ENCODE measurements around the gene ARSG. TPM values are rescaled to one million over a fixed set of nuclear protein-coding genes. Genes with fewer than 3 reads are reported as not detected.
"Not testable (repeated sequence)": the region's sequence is repeated elsewhere in the genome, so short reads cannot be mapped to it uniquely, and the experiment has no call there.

The ARSG gene
- total RNA-seq, 4 donors from 2014 or later: 9.1 to 28.3 (median 18.1) TPM

DNA sequence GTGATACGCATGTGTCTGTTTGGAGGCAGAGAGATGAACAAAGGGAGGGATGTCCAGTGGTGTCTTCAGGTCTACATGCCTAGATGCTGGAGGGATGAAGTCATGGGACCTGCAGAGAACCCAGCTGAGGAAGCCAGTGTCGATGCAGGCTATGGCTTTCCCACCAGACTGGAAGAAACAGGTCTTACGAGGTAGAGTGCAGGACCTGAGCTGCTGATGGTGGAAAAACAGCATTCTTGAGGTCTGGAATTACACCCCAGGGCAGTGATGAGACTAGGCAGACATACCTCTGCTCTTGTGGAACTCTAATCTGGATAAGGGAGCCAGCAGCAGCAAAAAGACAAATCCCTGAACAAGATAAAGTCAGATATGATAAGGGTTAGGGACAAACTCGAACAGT lies 37.4 kb downstream of the ARSG start:
- no peak overlapping the region for H3K4me3 ChIP-seq (replicated peaks in 1 of 3)
- no peaks in the 10 kb centered on the region for H3K27me3 ChIP-seq
- TF ChIP-seq CTCF (IDR thresholded peaks at IDR 0.05): no peak
- no peak for TF ChIP-seq POLR2A (IDR thresholded peaks at IDR 0.05)
- 55 to 70% methylated on average over 4 of the region's 4 CpGs for WGBS, 2 donors
- no peaks in the 10 kb centered on the region for H3K4me1 ChIP-seq
- intact Hi-C loops (cut with DNase I): no loop called here
- H3K36me3 ChIP-seq: no peaks in the 10 kb centered on the region
- H3K27ac ChIP-seq: no peak overlapping the region
- DNase-seq: no peak
- H3K9me3 ChIP-seq: no peaks in the 10 kb centered on the region

DNA sequence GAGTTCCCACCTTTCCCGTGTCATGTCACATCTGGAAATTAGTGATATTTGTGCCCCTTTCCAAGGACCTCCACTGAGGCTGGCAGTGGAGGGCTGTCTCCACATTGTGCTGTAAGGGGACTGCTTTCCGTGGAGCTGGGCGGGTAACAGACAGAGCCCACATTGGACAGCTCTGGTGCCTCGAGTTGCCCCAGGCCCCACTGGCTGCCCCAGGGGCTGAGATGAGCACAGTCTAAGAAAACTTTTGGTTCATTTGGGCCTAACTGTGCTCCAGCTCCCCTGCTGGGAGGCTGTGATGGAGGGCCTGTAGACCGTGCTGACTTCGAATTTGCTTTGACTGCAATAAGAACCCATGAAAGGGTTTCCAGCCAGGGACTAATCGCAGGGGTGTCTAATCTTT lies 38.0 kb downstream of the ARSG start:
- no peaks in the 10 kb centered on the region for H3K27me3 ChIP-seq
- H3K4me3 ChIP-seq (replicated peaks in 1 of 3): no peak overlapping the region
- H3K36me3 ChIP-seq: no peaks in the 10 kb centered on the region
- TF ChIP-seq POLR2A (IDR thresholded peaks at IDR 0.05) (no peak), CTCF (IDR thresholded peaks at IDR 0.05) (no peak)
- WGBS, 2 donors: 92 to 93% methylated on average over 4 to 6 of the region's 7 CpGs
- H3K9me3 ChIP-seq: no peaks in the 10 kb centered on the region
- intact Hi-C loops (cut with DNase I): no loop called here
- H3K4me1 ChIP-seq: no peaks in the 10 kb centered on the region
- no peak overlapping the region for H3K27ac ChIP-seq
- no peak for DNase-seq

DNA sequence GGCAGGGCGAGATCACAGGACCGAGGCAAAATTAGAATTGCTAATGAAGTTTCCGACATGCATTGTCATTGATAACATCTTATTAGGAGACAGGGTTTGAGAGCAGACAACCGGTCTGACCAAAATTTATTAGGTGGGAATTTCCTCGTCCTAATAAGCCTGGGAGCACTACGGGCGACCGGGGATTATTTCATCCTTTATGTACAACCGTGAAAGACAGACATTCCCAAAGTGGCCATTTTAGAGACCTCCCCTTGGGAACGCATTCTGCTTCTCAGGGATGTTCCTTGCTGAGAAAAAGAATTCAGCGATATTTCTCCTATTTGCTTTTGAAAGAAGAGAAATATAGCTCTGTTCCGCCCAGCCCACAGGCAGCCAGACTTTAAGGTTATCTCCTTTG lies 40.6 kb downstream of the ARSG start:
- H3K27me3 ChIP-seq; H3K4me3 ChIP-seq (replicated peaks in 1 of 3); H3K4me1 ChIP-seq; H3K36me3 ChIP-seq; intact Hi-C loops (cut with DNase I); H3K9me3 ChIP-seq; DNase-seq; H3K27ac ChIP-seq: not testable (repeated sequence)
- WGBS, 2 donors: 96% methylated on average over 12 of the region's 12 CpGs

GRCh38 chr17:68334393-68334792 lies 43.1 kb downstream of the ARSG start:
- H3K4me3 ChIP-seq (replicated peaks in 1 of 3): no peak overlapping the region
- TF ChIP-seq CTCF (IDR thresholded peaks at IDR 0.05): no peak
- no peak for TF ChIP-seq POLR2A (IDR thresholded peaks at IDR 0.05)
- no peak for DNase-seq
- no peaks in the 10 kb centered on the region for H3K36me3 ChIP-seq
- no peaks in the 10 kb centered on the region for H3K9me3 ChIP-seq
- intact Hi-C loops (cut with DNase I): no loop called here
- WGBS, 2 donors: 94 to 98% methylated on average over 9 of the region's 9 CpGs
- H3K27ac ChIP-seq: no peak overlapping the region
- H3K4me1 ChIP-seq: no peaks in the 10 kb centered on the region
- H3K27me3 ChIP-seq: no peaks in the 10 kb centered on the region

- intact Hi-C loops (cut with DNase I): no loop called here
- no peak for DNase-seq
- no peaks in the 10 kb centered on the region for H3K36me3 ChIP-seq
- no peaks in the 10 kb centered on the region for H3K4me1 ChIP-seq
- no peak overlapping the region for H3K4me3 ChIP-seq (replicated peaks in 1 of 3)
- H3K27ac ChIP-seq: no peak overlapping the region
- no peaks in the 10 kb centered on the region for H3K27me3 ChIP-seq
- no peaks in the 10 kb centered on the region for H3K9me3 ChIP-seq
- 92 to 94% methylated on average over 5 of the region's 5 CpGs for WGBS, 2 donors
- TF ChIP-seq POLR2A (IDR thresholded peaks at IDR 0.05) (no peak), CTCF (IDR thresholded peaks at IDR 0.05) (no peak)
These were observed 50.2 kb downstream of the ARSG start for GRCh38 chr17:68341482-68341881.

- DNase-seq: no peak
- no peak overlapping the region for H3K27ac ChIP-seq
- no peak overlapping the region for H3K4me3 ChIP-seq (replicated peaks in 1 of 3)
- no peaks in the 10 kb centered on the region for H3K36me3 ChIP-seq
- 88% methylated on average over 5 of the region's 5 CpGs for WGBS, 2 donors
- no peaks in the 10 kb centered on the region for H3K27me3 ChIP-seq
- no peak for TF ChIP-seq CTCF (IDR thresholded peaks at IDR 0.05)
- TF ChIP-seq POLR2A (IDR thresholded peaks at IDR 0.05): no peak
- H3K4me1 ChIP-seq: no peaks in the 10 kb centered on the region
- intact Hi-C loops (cut with DNase I): no loop called here
- H3K9me3 ChIP-seq: no peaks in the 10 kb centered on the region
These were observed 52.7 kb downstream of the ARSG start for GRCh38 chr17:68343976-68344375.
